ENCODE data around the gene CCDC40. TPM values are rescaled to one million over a fixed set of nuclear protein-coding genes. Genes with fewer than 3 reads are reported as not detected.

CCDC40 gene
- total RNA-seq, 1 donor = 8.3 TPM

DNA sequence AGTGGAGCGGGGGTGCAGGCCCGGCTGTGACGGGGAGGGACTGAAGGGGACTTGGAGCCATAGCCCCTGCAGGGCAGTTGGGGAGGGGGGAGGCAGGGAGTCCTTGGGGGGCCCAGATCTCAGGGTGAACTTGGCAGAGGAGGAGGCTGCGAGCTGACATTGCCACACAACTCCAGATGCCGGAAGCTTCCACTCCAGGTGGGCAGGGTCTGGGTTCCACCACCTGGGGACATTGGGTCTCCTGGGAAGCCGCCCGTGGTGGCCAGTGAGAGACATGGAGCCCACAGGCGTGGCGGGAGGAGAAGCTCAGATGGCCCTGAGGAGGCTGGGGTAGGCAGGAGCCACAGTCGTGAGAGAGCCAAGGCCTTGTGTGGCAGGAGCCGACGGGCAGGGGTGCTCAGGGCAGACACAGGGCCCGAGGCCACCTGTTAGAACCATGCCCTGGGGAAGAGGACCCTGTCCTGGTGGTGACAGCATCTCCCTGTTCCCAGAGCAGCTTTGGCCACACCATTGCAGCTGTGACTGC lies 46.8 kb downstream of the CCDC40 start:
- Histone ChIP-seq H3K4me3 (ENCODE audit: insufficient read depth, low read length) (no peak overlapping the region), H3K4me1 (ENCODE audit: insufficient read depth, low read length) (peaks cover 8% of the 10 kb centered on the region), H3K4me2 (ENCODE audit: insufficient read depth, low read length) (peak overlapping the region; percentile 61), H3K27me3 (ENCODE audit: insufficient read depth, low read length) (no peaks in the 10 kb centered on the region), H3K79me2 (ENCODE audit: insufficient read depth, low read length) (no peaks in the 10 kb centered on the region), H3K27ac (ENCODE audit: low read depth, low read length) (no peak overlapping the region), H3K9me3 (ENCODE audit: low read depth, low read length) (no peaks in the 10 kb centered on the region), H3K36me3 (ENCODE audit: insufficient read depth, low read length) (no peaks in the 10 kb centered on the region), H2AFZ (ENCODE audit: low read length) (no peak overlapping the region), H4K20me1 (ENCODE audit: insufficient read depth, low read length) (no peaks in the 10 kb centered on the region)
- peak; percentile 62 for DNase-seq (ENCODE audit: insufficient read length, low spot score, missing footprints)
- TF ChIP-seq, protein P1, sequence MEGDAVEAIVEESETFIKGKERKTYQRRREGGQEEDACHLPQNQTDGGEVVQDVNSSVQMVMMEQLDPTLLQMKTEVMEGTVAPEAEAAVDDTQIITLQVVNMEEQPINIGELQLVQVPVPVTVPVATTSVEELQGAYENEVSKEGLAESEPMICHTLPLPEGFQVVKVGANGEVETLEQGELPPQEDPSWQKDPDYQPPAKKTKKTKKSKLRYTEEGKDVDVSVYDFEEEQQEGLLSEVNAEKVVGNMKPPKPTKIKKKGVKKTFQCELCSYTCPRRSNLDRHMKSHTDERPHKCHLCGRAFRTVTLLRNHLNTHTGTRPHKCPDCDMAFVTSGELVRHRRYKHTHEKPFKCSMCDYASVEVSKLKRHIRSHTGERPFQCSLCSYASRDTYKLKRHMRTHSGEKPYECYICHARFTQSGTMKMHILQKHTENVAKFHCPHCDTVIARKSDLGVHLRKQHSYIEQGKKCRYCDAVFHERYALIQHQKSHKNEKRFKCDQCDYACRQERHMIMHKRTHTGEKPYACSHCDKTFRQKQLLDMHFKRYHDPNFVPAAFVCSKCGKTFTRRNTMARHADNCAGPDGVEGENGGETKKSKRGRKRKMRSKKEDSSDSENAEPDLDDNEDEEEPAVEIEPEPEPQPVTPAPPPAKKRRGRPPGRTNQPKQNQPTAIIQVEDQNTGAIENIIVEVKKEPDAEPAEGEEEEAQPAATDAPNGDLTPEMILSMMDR (IDR thresholded peaks at IDR 0.05; ENCODE audit: extremely low read depth, low read depth, low read length) = no peak

DNA sequence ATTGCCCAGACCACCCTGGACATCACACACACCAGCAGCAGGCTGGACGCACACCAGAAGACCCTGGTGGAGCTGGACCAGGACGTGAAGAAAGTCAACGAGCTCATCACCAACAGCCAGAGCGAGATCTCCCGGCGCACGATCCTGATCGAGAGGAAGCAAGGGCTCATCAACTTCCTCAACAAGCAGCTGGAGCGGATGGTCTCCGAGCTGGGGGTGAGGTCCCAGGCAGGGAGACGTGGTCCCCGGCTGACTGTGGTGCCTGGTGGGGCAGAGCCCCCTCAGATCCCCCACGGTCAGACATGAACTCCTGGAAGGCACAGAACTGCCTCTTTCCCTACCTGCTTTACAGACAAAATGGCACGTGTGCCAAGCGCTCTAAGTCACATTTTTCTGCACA lies 48.3 kb downstream of the CCDC40 start:
- H3K36me3 ChIP-seq (ENCODE audit: insufficient read depth, low read length) = no peaks in the 10 kb centered on the region
- peaks cover 8% of the 10 kb centered on the region for H3K4me1 ChIP-seq (ENCODE audit: insufficient read depth, low read length)
- H4K20me1 ChIP-seq (ENCODE audit: insufficient read depth, low read length) = no peaks in the 10 kb centered on the region
- no peak overlapping the region for H3K27ac ChIP-seq (ENCODE audit: low read depth, low read length)
- TF ChIP-seq, protein P1 (IDR thresholded peaks at IDR 0.05; ENCODE audit: extremely low read depth, low read depth, low read length) = no peak
- no peak overlapping the region for H2AFZ ChIP-seq (ENCODE audit: low read length)
- peak; percentile 38 for DNase-seq (ENCODE audit: insufficient read length, low spot score, missing footprints)
- H3K79me2 ChIP-seq (ENCODE audit: insufficient read depth, low read length) = no peaks in the 10 kb centered on the region
- no peak overlapping the region for H3K4me2 ChIP-seq (ENCODE audit: insufficient read depth, low read length)
- H3K9me3 ChIP-seq (ENCODE audit: low read depth, low read length) = no peaks in the 10 kb centered on the region
- no peak overlapping the region for H3K4me3 ChIP-seq (ENCODE audit: insufficient read depth, low read length)
- no peaks in the 10 kb centered on the region for H3K27me3 ChIP-seq (ENCODE audit: insufficient read depth, low read length)

DNA sequence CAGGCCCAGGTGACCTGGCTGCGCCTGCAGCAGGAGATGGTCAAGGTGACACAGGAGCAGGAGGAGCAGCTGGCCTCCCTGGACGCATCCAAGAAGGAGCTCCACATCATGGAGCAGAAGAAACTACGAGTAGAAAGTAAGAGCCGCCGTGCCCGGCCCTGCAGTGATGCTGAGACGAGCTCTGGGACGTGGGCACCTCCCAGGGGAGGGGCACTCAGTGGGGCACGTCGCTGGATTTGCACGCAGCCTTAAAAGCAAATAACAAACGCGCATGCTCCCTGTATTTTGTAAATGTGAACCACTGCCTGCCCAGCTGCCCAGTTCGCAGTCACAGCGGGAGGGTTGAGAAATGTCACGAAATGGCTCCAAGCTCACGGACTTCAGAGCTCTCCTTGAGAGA lies 49.6 kb downstream of the CCDC40 start:
- Histone ChIP-seq H3K9me3 (ENCODE audit: low read depth, low read length) (no peaks in the 10 kb centered on the region), H3K4me2 (ENCODE audit: insufficient read depth, low read length) (no peak overlapping the region), H3K27ac (ENCODE audit: low read depth, low read length) (no peak overlapping the region), H3K4me1 (ENCODE audit: insufficient read depth, low read length) (peaks cover 3% of the 10 kb centered on the region), H3K36me3 (ENCODE audit: insufficient read depth, low read length) (no peaks in the 10 kb centered on the region), H3K79me2 (ENCODE audit: insufficient read depth, low read length) (no peaks in the 10 kb centered on the region), H4K20me1 (ENCODE audit: insufficient read depth, low read length) (no peaks in the 10 kb centered on the region), H3K4me3 (ENCODE audit: insufficient read depth, low read length) (no peak overlapping the region), H3K27me3 (ENCODE audit: insufficient read depth, low read length) (no peaks in the 10 kb centered on the region), H2AFZ (ENCODE audit: low read length) (no peak overlapping the region)
- TF ChIP-seq, protein P1 (IDR thresholded peaks at IDR 0.05; ENCODE audit: extremely low read depth, low read depth, low read length) = no peak
- peak; percentile 68 for DNase-seq (ENCODE audit: insufficient read length, low spot score, missing footprints)

DNA sequence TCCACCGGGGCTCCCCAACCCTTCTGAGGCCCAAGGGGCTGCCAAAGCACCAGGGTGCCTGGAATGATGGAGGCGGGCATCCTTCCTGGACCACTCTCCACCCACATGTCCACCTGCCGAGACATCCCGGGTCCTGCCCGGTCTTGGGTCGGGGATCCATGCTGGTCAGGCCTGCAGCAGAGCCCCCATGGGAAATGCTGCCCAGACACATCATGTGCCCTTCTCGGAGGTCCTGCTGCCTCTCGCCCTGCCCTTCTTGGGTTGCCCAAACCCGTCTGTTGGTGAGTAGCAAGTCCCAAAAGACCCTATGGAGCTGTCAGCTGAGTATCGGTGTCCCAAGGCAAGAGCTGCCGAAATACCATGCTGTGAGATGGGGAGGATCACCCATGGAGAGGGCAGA lies 50.2 kb downstream of the CCDC40 start:
- no peak overlapping the region for H3K4me3 ChIP-seq (ENCODE audit: insufficient read depth, low read length)

More for the DNA sequence above, 50.2 kb downstream of the CCDC40 start:
- Histone ChIP-seq H3K9me3 (ENCODE audit: low read depth, low read length) (no peaks in the 10 kb centered on the region), H2AFZ (ENCODE audit: low read length) (no peak overlapping the region), H3K27ac (ENCODE audit: low read depth, low read length) (no peak overlapping the region), H4K20me1 (ENCODE audit: insufficient read depth, low read length) (no peaks in the 10 kb centered on the region), H3K4me1 (ENCODE audit: insufficient read depth, low read length) (peaks cover 3% of the 10 kb centered on the region), H3K79me2 (ENCODE audit: insufficient read depth, low read length) (no peaks in the 10 kb centered on the region), H3K36me3 (ENCODE audit: insufficient read depth, low read length) (no peaks in the 10 kb centered on the region), H3K27me3 (ENCODE audit: insufficient read depth, low read length) (no peaks in the 10 kb centered on the region), H3K4me2 (ENCODE audit: insufficient read depth, low read length) (no peak overlapping the region)
- TF ChIP-seq, protein P1 (IDR thresholded peaks at IDR 0.05; ENCODE audit: extremely low read depth, low read depth, low read length) = no peak
- DNase-seq (ENCODE audit: insufficient read length, low spot score, missing footprints) = peak; percentile 64
